ENCODE data around the gene WNT7B.

DNA sequence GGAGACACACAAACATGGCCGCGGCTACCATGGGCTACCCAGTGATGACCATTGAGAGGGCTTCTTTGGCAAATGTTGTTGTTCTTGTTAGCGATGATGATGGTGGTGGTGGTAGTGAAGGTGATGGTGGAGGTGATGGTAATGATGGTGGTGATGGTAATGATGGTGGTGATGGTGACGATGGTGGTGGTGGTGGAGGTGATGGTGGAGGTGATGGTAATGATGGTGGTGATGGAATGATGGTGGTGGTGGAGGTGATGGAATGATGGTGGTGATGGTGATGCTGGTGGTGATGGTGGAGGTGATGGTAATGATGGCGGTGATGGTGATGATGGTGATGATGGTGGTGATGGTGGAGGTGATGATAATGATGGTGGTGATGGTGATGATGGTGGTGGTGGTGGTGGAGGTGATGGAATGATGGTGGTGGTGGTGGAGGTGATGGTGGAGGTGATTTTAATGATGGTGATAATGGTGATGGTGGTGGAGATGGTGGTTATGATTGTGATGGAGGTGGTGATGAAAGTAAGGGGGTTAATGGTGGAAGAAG lies 16.3 kb upstream of the WNT7B start:
- TF ChIP-seq CTCF (conservative IDR thresholded peaks at IDR 0.05; ENCODE audit: low read length) (no peak), EZH2phosphoT487 (IDR thresholded peaks at IDR 0.05; ENCODE audit: borderline replicate concordance) (no peak)

Data from Loucy (cell line).